Spleen (tissue), 11 donors: ENCODE results near the gene CROCC2. TPM values are rescaled to one million over a fixed set of nuclear protein-coding genes. Genes with fewer than 3 reads are reported as not detected.
A peak's percentile ranks its signal among the peaks of the same experiment; 100 is the strongest.

Experiments used
- DNase-seq: peaks from one replicate; pipeline ENCODE4 v3.0.0-alpha.2; 2020
- H3K27ac ChIP-seq, 8 donors: fragments of 200-600 bp; sonication (generic) in 7 of 8; 1 replicate in 4 of 8; 2 replicates in 4 of 8; pipeline versions ENCODE4 v1.5.0 to v1.8.0; 2016 to 2021; ENCODE audit warnings: inconsistent platforms in 4 of 8, mild to moderate bottlenecking in 4 of 8, moderate library complexity in 1 of 8
- H3K27me3 ChIP-seq, 7 donors: fragments of 200-600 bp; sonication (generic) in 6 of 7; replicated peaks in 1 of 7; 1 replicate in 4 of 7; 2 replicates in 3 of 7; pipeline versions ENCODE4 v1.5.0 to v1.8.0; 2016 to 2021; ENCODE audit warnings: inconsistent platforms in 3 of 7, mild to moderate bottlenecking in 1 of 7
- H3K36me3 ChIP-seq, 6 donors: fragments of 200-600 bp; sonication (generic) in 5 of 6; 1 replicate in 4 of 6; 2 replicates in 2 of 6; pipeline versions ENCODE4 v1.5.0 to v1.8.0; 2016 to 2021; ENCODE audit warnings: inconsistent platforms in 2 of 6
- H3K4me1 ChIP-seq, 6 donors: fragments of 200-600 bp; sonication (generic) in 5 of 6; 1 replicate in 3 of 6; 2 replicates in 3 of 6; pipeline versions ENCODE4 v1.5.0 to v1.8.0; 2016 to 2021; ENCODE audit warnings: inconsistent platforms in 3 of 6
- H3K4me3 ChIP-seq, 8 donors: fragments of 200-600 bp; sonication (generic) in 7 of 8; 1 replicate in 4 of 8; 2 replicates in 4 of 8; pipeline versions ENCODE4 v1.5.0 to v1.8.0; 2016 to 2021; ENCODE audit warnings: inconsistent platforms in 4 of 8, mild to moderate bottlenecking in 4 of 8, moderate library complexity in 2 of 8
- H3K9me3 ChIP-seq, 8 donors: fragments of 200-600 bp; sonication (generic) in 7 of 8; 1 replicate in 4 of 8; 2 replicates in 4 of 8; pipeline versions ENCODE4 v1.5.0 to v1.8.0; 2016 to 2021; ENCODE audit warnings: inconsistent platforms in 4 of 8
- CTCF ChIP-seq, 11 experiments: fragments of 200-600 bp in 7 of 11; fragments of 450-650 bp in 4 of 11; sonication (generic) in 4 of 11; IDR thresholded peaks in 8 of 11; conservative IDR thresholded peaks in 3 of 11; 1 replicate in 7 of 11; 2 replicates in 4 of 11; pipeline versions ENCODE4 v1.4.0 to v1.8.0; 2016 to 2021; ENCODE audit warnings: antibody characterized with exemption in 11 of 11, inconsistent platforms in 4 of 11, mild to moderate bottlenecking in 1 of 11
- POLR2A ChIP-seq, 3 donors: fragments of 450-650 bp; IDR thresholded peaks; one replicate each; pipeline ENCODE4 v1.5.1; 2017; ENCODE audit warnings: antibody characterized with exemption in 3 of 3, mild to moderate bottlenecking in 1 of 3
- POLR2AphosphoS5 ChIP-seq, 3 donors: sonication (generic); formaldehyde crosslinking; IDR thresholded peaks; one replicate each; pipeline ENCODE4 v1.5.1; 2017; ENCODE audit warnings: antibody characterized with exemption in 3 of 3
- WGBS, 5 donors: extraction: QIAGEN DNeasy Blood & Tissue Kit in 3 of 5; methylation state at CpG; one replicate each; pipeline versions ENCODE4 v1.1.5 to v1.1.7; 2013 to 2018; 5-methylcytosine and 5-hydroxymethylcytosine counted together
- intact Hi-C: fragments of 100-400 bp; cut with DNase I; formaldehyde crosslinking; loops from one replicate; pipeline ENCODE4 v1.15.0; 2023; ENCODE audit warnings: low total_unique reads
- polyA plus RNA-seq, 3 donors: library from polyadenylated mRNA; stranded (reverse); fragments of 200-250 nt; gene quantifications; one replicate each; pipeline ENCODE4 v1.2.1, GENCODE V29; 2013
- total RNA-seq, 7 donors: library from RNA; depleted of rRNA in 3 of 7; stranded (reverse); fragments of >200 nt in 3 of 7; fragmentation: NEBNext Ultra II Directional in 4 of 7; extraction: Animal tissue kit (Norgen Biotek cat#: 25700) in 4 of 7; gene quantifications; one replicate each; pipeline versions ENCODE4 v1.1.0 to v1.2.1, GENCODE V29; 2016 to 2021
- donor health status: healthy with polysubstance abuse.
- donor health status: DM: no; HTN: no; CAD: no; lungs with moderate emphysema.
- donor health status: DM: no; HTN: no; CAD: no.
- donor health status: Bipolar disorder and iron deficiency.
- donor health status: healthy.
- donor health status: DM: no; HTN: no; CAD: no.
- donor health status: DM: yes; HTN: yes; CAD: no.

Gene CROCC2
- total and polyA plus RNA-seq, 10 donors: 0.04 to 3.6 (median 0.75) TPM

- peaks cover 0 to 38% (median 0%) of the 10 kb centered on the region in 7 donors for H3K27me3 ChIP-seq
- intact Hi-C loops: no loop called here
- H3K9me3 ChIP-seq: peaks cover 9 to 28% (median 22%) of the 10 kb centered on the region in 8 donors
- WGBS, 5 donors: 74 to 87% (median 83%) methylated on average over 7 of the region's 7 CpGs
- TF ChIP-seq POLR2A (IDR thresholded peaks at IDR 0.05): no peak
- no peak for TF ChIP-seq CTCF (IDR thresholded peaks at IDR 0.05 in 8 of 11, conservative IDR thresholded peaks at IDR 0.05 in 3 of 11)
- TF ChIP-seq POLR2AphosphoS5 (IDR thresholded peaks at IDR 0.05): no peak
- peaks cover 17 to 42% (median 29%) of the 10 kb centered on the region in 6 donors for H3K4me1 ChIP-seq
- peak; percentile 68 for DNase-seq
- H3K4me3 ChIP-seq: no peak overlapping the region
- H3K36me3 ChIP-seq: peaks cover 0 to 5% (median 2%) of the 10 kb centered on the region in 6 donors
- H3K27ac ChIP-seq: peak overlapping the region in 4 of 8 donors; percentile 58 to 78 (median 76)
Measured at GRCh38 chr2:241008711-241009121, 102.6 kb downstream of the CROCC2 start.

GRCh38 chr2:241009191-241009590 is 103.1 kb downstream of the CROCC2 start:
- WGBS, 5 donors: 63 to 90% (median 75%) methylated on average over 2 of the region's 2 CpGs
- DNase-seq: no peak

GRCh38 chr2:241009601-241010530 is 103.7 kb downstream of the CROCC2 start:
- WGBS, 5 donors: 2 to 6% (median 4%) methylated on average over 20 to 28 of the region's 28 CpGs
- peak overlapping the region in 7 of 8 donors; percentile 53 to 78 (median 74) for H3K27ac ChIP-seq

More at GRCh38 chr2:241009191-241009590, 103.1 kb downstream of the CROCC2 start:
- H3K27ac ChIP-seq: peak overlapping the region in 7 of 8 donors; percentile 53 to 78 (median 74)
- H3K36me3 ChIP-seq: no peaks in the 10 kb centered on the region
- H3K4me3 ChIP-seq: peak overlapping the region in 2 of 8 donors; percentile 16 to 49
- peaks cover 4 to 23% (median 18%) of the 10 kb centered on the region in 8 donors for H3K9me3 ChIP-seq
- H3K4me1 ChIP-seq: peaks cover 17 to 42% (median 29%) of the 10 kb centered on the region in 6 donors
- peaks cover 0 to 38% (median 0%) of the 10 kb centered on the region in 7 donors for H3K27me3 ChIP-seq
- intact Hi-C loops: no loop called here
- TF ChIP-seq POLR2A (IDR thresholded peaks at IDR 0.05): no peak

More at GRCh38 chr2:241009601-241010530, 103.7 kb downstream of the CROCC2 start:
- Histone ChIP-seq H3K4me1 (peaks cover 17 to 42% (median 29%) of the 10 kb centered on the region in 6 donors), H3K36me3 (no peaks in the 10 kb centered on the region), H3K9me3 (peaks cover 0 to 16% (median 11%) of the 10 kb centered on the region in 8 donors), H3K4me3 (peak overlapping the region in 5 of 8 donors; percentile 8 to 49 (median 14)), H3K27me3 (peaks cover 0 to 38% (median 0%) of the 10 kb centered on the region in 7 donors)
- peak; percentile 4 to 76 (median 73) for TF ChIP-seq POLR2AphosphoS5 (IDR thresholded peaks at IDR 0.05)
- TF ChIP-seq CTCF (IDR thresholded peaks at IDR 0.05 in 8 of 11, conservative IDR thresholded peaks at IDR 0.05 in 3 of 11): peak in 3 of 11 experiments; percentile 6 to 16 (median 14)
- no peak for TF ChIP-seq POLR2A (IDR thresholded peaks at IDR 0.05)
- intact Hi-C loops: no loop called here
- DNase-seq: peak; percentile 80
